Measurements from ENCODE around the gene ETS1.

ETS1 gene

DNA sequence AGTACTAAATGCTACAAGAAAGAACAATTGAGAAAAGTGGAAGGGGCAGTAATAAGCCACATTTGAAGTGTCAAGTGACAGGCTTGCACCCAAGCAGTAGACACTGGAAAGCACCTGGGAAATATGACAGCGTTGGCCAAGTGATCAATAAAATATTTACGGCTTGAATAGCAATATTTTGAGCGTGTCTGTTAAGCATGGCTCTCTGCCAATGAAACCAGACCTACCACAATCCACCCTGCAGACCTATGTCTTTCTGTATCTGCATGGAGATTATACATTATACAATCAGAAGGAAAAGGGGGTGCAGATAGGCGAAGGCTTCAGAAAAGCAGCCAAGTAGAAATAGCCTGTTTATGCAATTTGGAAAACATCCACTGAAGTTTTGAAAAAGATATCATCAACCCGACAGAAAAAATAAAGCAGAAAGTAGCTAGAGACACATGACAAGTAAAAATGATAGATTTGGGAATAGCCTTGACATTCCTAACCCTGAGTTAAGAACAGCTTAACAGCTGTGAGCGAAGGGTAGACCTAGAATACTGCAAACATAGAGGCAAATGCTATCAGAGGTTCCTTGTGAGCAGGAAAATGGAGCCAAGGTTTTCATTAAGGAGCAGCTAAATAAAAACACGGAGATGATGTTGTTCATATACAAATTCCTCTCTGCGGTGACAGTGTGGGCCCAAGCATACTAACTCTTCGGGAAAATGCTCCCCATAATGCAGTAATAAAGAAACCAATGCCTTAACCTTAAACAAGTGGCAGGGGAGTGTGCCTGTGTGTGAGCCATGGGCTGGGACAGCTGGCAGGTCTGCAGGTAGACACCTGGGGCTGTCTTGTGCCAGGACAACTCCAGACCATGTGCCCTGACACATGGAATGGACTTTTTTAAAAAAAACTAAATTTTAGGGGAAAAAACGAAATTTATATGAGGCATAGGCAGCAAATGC lies 71.3 kb downstream of the ETS1 start:
- peak in 1 of 2 experiments; percentile 23 for DNase-seq

GRCh38 chr11:128515086-128515485 lies 72.3 kb downstream of the ETS1 start:
- DNase-seq, result no peak

DNA sequence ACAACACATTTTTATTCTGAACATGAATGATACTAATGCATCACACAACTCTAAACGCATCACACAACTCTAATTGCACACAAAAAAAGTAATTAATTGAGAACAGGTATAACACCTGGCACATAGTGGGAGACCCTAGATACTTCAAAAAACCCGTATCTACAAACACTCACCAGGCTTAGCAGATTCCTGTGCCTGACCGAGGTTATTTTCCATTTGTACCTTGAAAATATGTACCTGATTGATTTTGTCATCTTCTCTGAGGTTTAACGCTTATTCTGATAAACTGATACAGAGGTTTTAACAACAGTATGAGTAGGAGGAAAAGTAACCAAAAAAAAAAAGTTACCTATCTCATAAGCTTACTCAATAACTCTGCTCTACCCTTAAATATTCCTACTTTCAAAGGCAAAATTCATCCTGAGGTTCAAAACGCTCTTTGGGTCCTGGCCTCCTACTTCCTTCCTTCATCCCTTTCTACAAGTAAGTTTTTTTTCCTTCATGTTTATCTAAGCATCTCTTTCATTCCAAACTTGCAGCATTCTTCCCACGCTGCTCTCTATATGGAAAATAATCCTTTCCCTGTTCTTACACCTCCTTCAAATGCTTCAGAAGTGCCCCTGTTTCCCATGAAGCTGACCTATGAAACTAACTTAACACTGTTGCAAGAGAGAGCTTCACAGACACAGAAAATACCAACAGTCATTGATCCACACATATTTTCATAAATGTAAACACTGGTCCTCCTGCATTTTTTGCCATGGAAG lies 73.3 kb downstream of the ETS1 start:
- no peak for DNase-seq

DNA sequence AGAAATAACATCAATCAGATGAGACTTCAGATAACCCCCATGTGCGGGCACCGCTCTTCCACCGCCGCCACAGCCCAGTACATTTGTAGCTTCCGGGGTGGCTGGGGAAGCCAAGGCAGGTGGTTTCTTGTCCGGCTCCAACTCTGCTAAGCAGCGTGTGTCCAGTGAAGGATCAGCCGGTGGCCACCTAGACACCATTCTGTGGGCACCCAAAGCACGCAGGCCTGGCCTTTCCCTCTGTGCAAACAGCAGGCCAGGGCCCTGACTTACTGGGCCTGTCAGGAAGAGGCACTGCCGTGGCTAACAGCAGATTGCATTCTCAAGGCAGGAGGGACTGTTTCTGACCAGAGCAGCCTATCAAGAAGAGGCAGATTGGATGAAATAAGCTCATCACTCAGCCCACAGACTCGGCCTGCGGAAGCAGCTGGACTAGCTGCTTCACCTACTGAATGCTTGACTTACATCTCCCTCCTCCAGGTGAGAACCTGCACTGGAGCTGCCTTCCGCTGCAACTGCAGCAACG lies 74.8 kb downstream of the ETS1 start:
- no peak for DNase-seq

GRCh38 chr11:128511712-128512111 lies 75.6 kb downstream of the ETS1 start:
- no peak for DNase-seq

GRCh38 chr11:128509621-128510389 lies 77.6 kb downstream of the ETS1 start:
- DNase-seq, result no peak

DNA sequence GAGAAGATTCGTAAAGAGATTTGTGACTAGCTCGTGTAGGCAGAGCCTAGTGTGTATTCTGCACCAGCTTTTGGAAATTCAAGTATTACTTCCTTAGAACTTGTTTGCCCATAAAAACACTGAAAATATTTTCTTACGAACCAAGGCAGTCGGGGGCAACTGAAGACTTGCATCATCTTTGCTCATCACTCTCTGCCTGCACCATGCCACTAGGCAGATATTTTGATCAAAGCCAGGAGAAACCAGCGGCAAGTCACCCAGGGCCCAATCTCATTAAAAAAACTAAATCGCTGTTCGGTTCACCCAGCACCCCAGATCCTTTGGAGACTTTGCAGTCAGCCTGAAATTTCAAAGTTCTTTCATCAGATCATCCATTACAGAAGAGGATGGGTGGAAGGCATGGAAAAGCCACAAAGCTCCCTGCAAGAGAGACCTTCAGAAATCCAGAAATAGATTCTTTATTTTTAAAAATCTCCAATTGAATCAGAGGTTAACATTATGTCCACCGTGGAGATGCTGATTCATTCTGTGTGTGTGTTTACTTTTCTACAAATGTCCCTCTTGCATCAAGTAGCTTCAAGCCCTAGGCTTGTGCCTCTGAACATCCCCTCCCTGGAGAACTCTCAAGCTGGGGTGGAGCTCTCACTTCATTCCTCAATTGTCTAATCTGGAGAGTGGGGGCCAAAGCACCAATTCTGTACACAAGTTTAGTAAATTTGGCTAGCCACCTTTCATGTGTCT lies 78.4 kb downstream of the ETS1 start:
- no peak for DNase-seq

- no peak for DNase-seq
Measured at GRCh38 chr11:128507936-128508335, 79.4 kb downstream of the ETS1 start.

DNA sequence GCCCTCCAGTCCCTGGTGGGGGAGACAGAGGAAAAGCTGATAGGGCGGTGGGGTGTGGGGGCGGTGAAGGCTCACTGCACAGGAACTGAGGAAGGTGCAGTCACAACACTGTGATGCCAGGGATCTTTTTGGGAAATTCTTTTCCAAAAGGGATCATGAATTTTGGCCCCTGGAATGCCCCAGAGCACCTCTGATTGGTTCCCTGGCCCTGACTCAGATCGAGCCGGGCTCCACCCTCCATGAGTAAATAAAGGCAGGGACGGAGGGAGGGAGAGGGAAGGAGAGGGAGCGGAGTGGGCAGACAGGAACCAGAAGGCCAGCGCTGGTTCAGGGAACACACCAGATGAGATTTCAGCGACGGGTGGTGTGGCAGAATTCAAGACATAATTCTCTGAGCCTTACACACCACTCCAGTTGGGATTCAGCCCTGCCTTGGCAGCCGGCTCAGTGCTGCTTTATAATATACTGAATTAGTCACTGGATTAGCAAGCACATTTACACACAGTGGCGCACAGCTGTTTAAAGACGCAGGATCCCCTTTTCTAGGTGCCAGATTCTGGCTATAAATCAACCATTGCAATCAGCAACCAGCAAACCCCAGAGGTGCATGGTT lies 80.3 kb downstream of the ETS1 start:
- DNase-seq, result peak; percentile 58 to 72

- no peak for DNase-seq
Measured at GRCh38 chr11:128506356-128506755, 81.0 kb downstream of the ETS1 start.

- DNase-seq, result no peak
Measured at GRCh38 chr11:128505449-128506065, 81.8 kb downstream of the ETS1 start.

- no peak for DNase-seq
Measured at GRCh38 chr11:128504486-128504885, 82.9 kb downstream of the ETS1 start.

GRCh38 chr11:128503245-128503991 lies 83.9 kb downstream of the ETS1 start:
- DNase-seq, result no peak

- DNase-seq, result no peak
Measured at GRCh38 chr11:128502726-128503125, 84.6 kb downstream of the ETS1 start.

- no peak for DNase-seq
Measured at GRCh38 chr11:128501632-128502549, 85.5 kb downstream of the ETS1 start.

GRCh38 chr11:128501008-128501407 lies 86.3 kb downstream of the ETS1 start:
- DNase-seq, result no peak

- no peak for DNase-seq
Measured at GRCh38 chr11:128500493-128500892, 86.9 kb downstream of the ETS1 start.

GRCh38 chr11:128499613-128500253 lies 87.6 kb downstream of the ETS1 start:
- DNase-seq, result no peak

All from NCI-H2081 (cell line).